ENCODE results near the gene STAC2.

Gene STAC2

GRCh38 chr17:39224778-39225307, 902 bp downstream of the STAC2 start:
- no peak for DNase-seq (ENCODE audit: low read depth)
- H3K4me3 ChIP-seq (replicated peaks; ENCODE audit: low read depth, low read length) = no peak overlapping the region
- no peak for TF ChIP-seq CTCF (IDR thresholded peaks at IDR 0.05; ENCODE audit: low read length, missing control alignments)

GRCh38 chr17:39223907-39224777, 1.6 kb downstream of the STAC2 start:
- DNase-seq (ENCODE audit: low read depth) = no peak
- no peak overlapping the region for H3K4me3 ChIP-seq (replicated peaks; ENCODE audit: low read depth, low read length)
- no peak for TF ChIP-seq CTCF (IDR thresholded peaks at IDR 0.05; ENCODE audit: low read length, missing control alignments)

GRCh38 chr17:39222866-39223834, 2.6 kb downstream of the STAC2 start:
- DNase-seq (ENCODE audit: low read depth) = no peak
- no peak for TF ChIP-seq CTCF (IDR thresholded peaks at IDR 0.05; ENCODE audit: low read length, missing control alignments)
- no peak overlapping the region for H3K4me3 ChIP-seq (replicated peaks; ENCODE audit: low read depth, low read length)

GRCh38 chr17:39222151-39222550, 3.6 kb downstream of the STAC2 start:
- no peak for TF ChIP-seq CTCF (IDR thresholded peaks at IDR 0.05; ENCODE audit: low read length, missing control alignments)
- no peak overlapping the region for H3K4me3 ChIP-seq (replicated peaks; ENCODE audit: low read depth, low read length)
- DNase-seq (ENCODE audit: low read depth) = no peak

- no peak overlapping the region for H3K4me3 ChIP-seq (replicated peaks; ENCODE audit: low read depth, low read length)
- no peak for TF ChIP-seq CTCF (IDR thresholded peaks at IDR 0.05; ENCODE audit: low read length, missing control alignments)
Observed at GRCh38 chr17:39221572-39221971, 4.2 kb downstream of the STAC2 start.

GRCh38 chr17:39219647-39220154, 6.0 kb downstream of the STAC2 start:
- no peak for DNase-seq (ENCODE audit: low read depth)
- TF ChIP-seq CTCF (IDR thresholded peaks at IDR 0.05; ENCODE audit: low read length, missing control alignments) = no peak
- H3K4me3 ChIP-seq (replicated peaks; ENCODE audit: low read depth, low read length) = no peak overlapping the region

More at GRCh38 chr17:39221572-39221971, 4.2 kb downstream of the STAC2 start:
- no peak for DNase-seq (ENCODE audit: low read depth)

Measured in fibroblast of pulmonary artery (primary cell).